GM12878 (cell line): Measurements from ENCODE around the gene DAAM1. TPM values are rescaled to one million over a fixed set of nuclear protein-coding genes. Genes with fewer than 3 reads are reported as not detected.

Experiments used
- ATAC-seq: fragments of 200-7000 bp; cut with Tn5 transposase; 3 replicates; pipeline ENCODE4 v1.9.1; 2020; ENCODE audit warnings: mild to moderate bottlenecking, moderate library complexity
- BruUV-seq: library from RNA; stranded (reverse); fragments of 400-500 nt; replicated peaks from 2 replicates; lab custom pipeline; 2021; lab: Mats Ljungman, UMichigan
- CTCF ChIA-PET: fragments of 300-600 bp; sonication (Branson Sonifier 250); formaldehyde crosslinking; extraction: SDS; loops from one replicate; lab custom pipeline; 2021; ENCODE audit warnings: inconsistent platforms; lab: Yijun Ruan, JAX
- POLR2A ChIA-PET: fragments of 350-600 bp; formaldehyde crosslinking; extraction: SDS; loops from one replicate; lab custom pipeline; 2021; ENCODE audit warnings: inconsistent platforms; lab: Charles Lee
- RAD21 ChIA-PET: fragments of 300-600 bp; sonication (Branson Sonifier 250); formaldehyde crosslinking; loops from one replicate; lab custom pipeline; 2023; ENCODE audit warnings: antibody characterized with exemption; ENCODE audit not compliant: unreplicated experiment; lab: Charles Lee
- SMC1A ChIA-PET: fragments of 300-600 bp; sonication (Branson Sonifier 250); formaldehyde crosslinking; loops from one replicate; lab custom pipeline; 2023; ENCODE audit not compliant: unreplicated experiment, uncharacterized antibody; lab: Charles Lee
- DNase-seq: peaks from one replicate; pipeline ENCODE4 v3.0.0-alpha.2; 2011; ENCODE audit warnings: low read depth, low spot score
- FAIRE-seq: peaks from 3 replicates; lab custom pipeline; 2011; peaks lifted over from hg19 to GRCh38; lab: Jason Lieb, UNC
- H2AFZ ChIP-seq: 2 replicates; pipeline ENCODE4 v1.6.0; 2011; ENCODE audit warnings: low read depth, low read length, control low read depth; ENCODE audit not compliant: control insufficient read depth
- H3K27ac ChIP-seq: 2 replicates; pipeline ENCODE4 v1.5.1; 2011; ENCODE audit warnings: control low read depth; ENCODE audit not compliant: control insufficient read depth, insufficient read depth
- H3K27me3 ChIP-seq, 2 experiments: replicated peaks in 1 of 2; 2 replicates each; pipeline versions ENCODE4 v1.6.0 to v1.6.1; 2011; ENCODE audit warnings: low read length in 1 of 2; ENCODE audit not compliant: control insufficient read depth in 2 of 2, insufficient read depth in 2 of 2
- H3K36me3 ChIP-seq, 2 experiments: 2 replicates each; pipeline ENCODE4 v1.5.1; 2011; ENCODE audit warnings: low read length in 1 of 2; ENCODE audit not compliant: control insufficient read depth in 2 of 2, insufficient read depth in 2 of 2
- H3K4me1 ChIP-seq: 2 replicates; pipeline ENCODE4 v1.6.1; 2011; ENCODE audit warnings: mild to moderate bottlenecking, low read length, moderate library complexity, mixed read lengths; ENCODE audit not compliant: control insufficient read depth, insufficient read depth
- H3K4me2 ChIP-seq: 2 replicates; pipeline ENCODE4 v1.6.0; 2011; ENCODE audit warnings: control low read depth; ENCODE audit not compliant: control insufficient read depth, insufficient read depth
- H3K4me3 ChIP-seq: fragments of 200-600 bp; sonication (generic); 2 replicates; pipeline ENCODE4 v1.5.1; 2016
- H3K79me2 ChIP-seq: 2 replicates; pipeline ENCODE4 v1.6.0; 2011; ENCODE audit warnings: low read length; ENCODE audit not compliant: control insufficient read depth, insufficient read depth
- H3K9ac ChIP-seq: 2 replicates; pipeline ENCODE4 v1.8.0; 2011; ENCODE audit warnings: low read length, control low read depth, mixed read lengths; ENCODE audit not compliant: control insufficient read depth, insufficient read depth
- H3K9me3 ChIP-seq: replicated peaks from 3 replicates; pipeline ENCODE4 v1.5.1; 2011; ENCODE audit warnings: mild to moderate bottlenecking, low read length; ENCODE audit not compliant: control insufficient read depth, insufficient read depth
- H4K20me1 ChIP-seq: 2 replicates; pipeline ENCODE4 v1.6.0; 2011; ENCODE audit not compliant: control insufficient read depth, insufficient read depth
- CEBPB ChIP-seq, 2 experiments: fragments of 150-350 bp in 1 of 2; IDR thresholded peaks; 2 replicates each; pipeline ENCODE4 v1.6.1; 2012 to 2014; ENCODE audit warnings: low read depth in 2 of 2, low read length in 2 of 2, borderline replicate concordance in 1 of 2, inconsistent platforms in 1 of 2
- ETV6 ChIP-seq, 2 experiments: fragments of 450-650 bp in 1 of 2; IDR thresholded peaks in 1 of 2; conservative IDR thresholded peaks in 1 of 2; 2 replicates each; pipeline ENCODE4 v1.6.1; 2014; ENCODE audit warnings: antibody characterized with exemption in 1 of 2, borderline replicate concordance in 1 of 2, low read depth in 1 of 2, mild to moderate bottlenecking in 1 of 2, moderate library complexity in 1 of 2
- HDGF ChIP-seq: fragments of 450-650 bp; IDR thresholded peaks from 2 replicates; pipeline ENCODE4 v1.6.1; 2016; ENCODE audit warnings: antibody characterized with exemption
- IRF5 ChIP-seq: fragments of 450-650 bp; IDR thresholded peaks from 2 replicates; pipeline ENCODE4 v1.6.1; 2017; ENCODE audit warnings: borderline replicate concordance
- NRF1 ChIP-seq: conservative IDR thresholded peaks from 2 replicates; pipeline ENCODE4 v1.6.1; 2011; ENCODE audit warnings: mild to moderate bottlenecking, low read depth, low read length, improper control_type of control experiment
- RAD21 ChIP-seq: IDR thresholded peaks from 2 replicates; pipeline ENCODE4 v1.6.1; 2011; ENCODE audit warnings: mild to moderate bottlenecking, low read depth, low read length, moderate library complexity; ENCODE audit not compliant: insufficient read depth
- SIX5 ChIP-seq: IDR thresholded peaks from 2 replicates; pipeline ENCODE4 v1.6.1; 2011; ENCODE audit warnings: mild to moderate bottlenecking, low read depth, low read length, moderate library complexity; ENCODE audit not compliant: severe bottlenecking
- ZNF24 ChIP-seq: fragments of 450-650 bp; IDR thresholded peaks from 2 replicates; pipeline ENCODE4 v1.6.1; 2017; ENCODE audit warnings: antibody characterized with exemption, mild to moderate bottlenecking
- WGBS: methylation state at CpG from one replicate; pipeline ENCODE4 v1.1.6; 2016; ENCODE audit warnings: low lambda C conversion rate; ENCODE audit not compliant: insufficient replicate concordance, insufficient coverage; ENCODE audit errors: missing lambda C conversion rate; 5-methylcytosine and 5-hydroxymethylcytosine counted together
- in situ Hi-C: fragments of 300-500 bp; cut with MboI; formaldehyde crosslinking; loops from 9 replicates; pipeline ENCODE4 v1.14.3; 2018; ENCODE audit warnings: mixed read lengths
- intact Hi-C: fragments of 100-400 bp; cut with micrococcal nuclease; formaldehyde crosslinking; loops from one replicate; pipeline ENCODE4 v1.14.2; 2022; ENCODE audit not compliant: unreplicated experiment
- polyA plus RNA-seq, 11 experiments: library from polyadenylated mRNA; depleted of rRNA in 4 of 11; unstranded in 6 of 11; stranded (reverse) in 5 of 11; fragments of >200 nt; fragmentation: Nextera tagmentation in 4 of 11; fragmentation: Illumina TruSeq in 1 of 11; extraction: Ambion mirVana in 4 of 11; extraction: Trizol in 1 of 11; gene quantifications; 1 replicate in 1 of 11; 2 replicates in 10 of 11; pipeline versions ENCODE4 v1.2.1 to v1.2.3, GENCODE V29; 2011 to 2016; ENCODE audit warnings: inconsistent platforms in 2 of 11, missing spikeins in 2 of 11, low read depth in 1 of 11
- total RNA-seq, 4 experiments: library from RNA; depleted of rRNA in 3 of 4; stranded (reverse); fragments of >200 nt in 3 of 4; fragmentation: Illumina TruSeq in 1 of 4; extraction: Trizol in 1 of 4; gene quantifications; 2 replicates each; pipeline versions ENCODE4 v1.2.1 to v1.2.3, GENCODE V29; 2013 to 2021
- TF ChIP-seq, protein P1 (sequence below): fragments of 450-650 bp; IDR thresholded peaks from 2 replicates; pipeline ENCODE4 v1.6.1; 2016; ENCODE audit warnings: mild to moderate bottlenecking

DAAM1 gene
- total and polyA plus RNA-seq, 10 of the 15 experiments (the other 5 are each of a cell fraction or from before 2014, with no cell fraction given): 13.8 to 32.4 (median 24.2) TPM

DNA sequence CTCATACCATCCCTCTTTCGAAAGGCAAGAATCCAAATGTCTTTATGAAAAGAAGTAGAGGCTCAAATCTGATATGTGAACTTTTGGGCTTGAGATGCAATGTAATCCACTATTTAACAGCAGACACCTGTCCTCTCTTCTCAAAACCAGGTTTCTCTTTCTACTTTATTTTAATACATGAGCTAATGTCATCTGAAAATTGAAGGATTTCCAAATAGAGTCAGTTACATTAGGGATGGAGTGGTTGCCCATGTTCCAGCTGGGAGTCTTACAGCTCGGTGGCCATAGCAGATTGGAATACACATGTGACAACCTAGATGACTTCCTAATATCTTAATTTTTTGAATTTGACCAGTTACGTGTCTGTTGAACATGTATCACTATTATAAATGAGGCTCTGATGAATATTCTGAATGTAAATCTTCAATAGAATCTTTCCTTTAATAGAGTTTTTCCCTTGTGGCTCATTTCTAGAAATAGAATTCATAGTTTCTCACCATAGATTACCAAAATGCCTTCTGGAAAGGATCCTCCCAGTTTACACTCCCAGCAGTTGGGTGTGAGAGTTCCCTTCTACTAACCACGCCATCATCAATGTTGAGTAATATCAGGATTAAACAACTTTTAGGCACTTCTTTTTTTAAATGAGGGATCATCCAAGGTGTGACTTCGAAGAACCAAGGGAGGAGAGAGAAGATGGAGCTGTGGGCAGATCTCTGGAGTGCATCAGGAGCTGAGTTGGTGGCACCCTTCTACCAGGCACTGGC is 227.6 kb downstream of the DAAM1 start (continued):
- no peak for TF ChIP-seq IRF5

- Histone ChIP-seq H3K4me2 (no peak overlapping the region), H3K4me3 (no peak overlapping the region), H3K4me1 (peaks cover 5% of the 10 kb centered on the region; the same call in 1 of the 2 replicates), H3K27ac (no peak overlapping the region), H4K20me1 (no peaks in the 10 kb centered on the region), H2AFZ (no peak overlapping the region), H3K36me3 (no peaks in the 10 kb centered on the region)
- DNase-seq (no peak), FAIRE-seq (no peak)
- in situ Hi-C loops: no loop called here
- CTCF ChIA-PET: no interaction called here
- SMC1A ChIA-PET: no interaction called here
- intact Hi-C loops: no loop called here
- TF ChIP-seq CEBPB (IDR thresholded peaks at IDR 0.05; ENCODE audit: borderline replicate concordance in 1 of 2, low read depth in 2 of 2, low read length in 2 of 2): no peak
- no peak for TF ChIP-seq RAD21
- no peak for TF ChIP-seq ZNF24
- TF ChIP-seq SIX5: no peak
- TF ChIP-seq, protein P1, sequence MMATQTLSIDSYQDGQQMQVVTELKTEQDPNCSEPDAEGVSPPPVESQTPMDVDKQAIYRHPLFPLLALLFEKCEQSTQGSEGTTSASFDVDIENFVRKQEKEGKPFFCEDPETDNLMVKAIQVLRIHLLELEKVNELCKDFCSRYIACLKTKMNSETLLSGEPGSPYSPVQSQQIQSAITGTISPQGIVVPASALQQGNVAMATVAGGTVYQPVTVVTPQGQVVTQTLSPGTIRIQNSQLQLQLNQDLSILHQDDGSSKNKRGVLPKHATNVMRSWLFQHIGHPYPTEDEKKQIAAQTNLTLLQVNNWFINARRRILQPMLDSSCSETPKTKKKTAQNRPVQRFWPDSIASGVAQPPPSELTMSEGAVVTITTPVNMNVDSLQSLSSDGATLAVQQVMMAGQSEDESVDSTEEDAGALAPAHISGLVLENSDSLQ: no peak
- TF ChIP-seq ETV6 (conservative IDR thresholded peaks at IDR 0.05 in 1 of 2, IDR thresholded peaks at IDR 0.05 in 1 of 2; ENCODE audit: borderline replicate concordance in 1 of 2, low read depth in 1 of 2): no peak
- no peak for TF ChIP-seq HDGF
- TF ChIP-seq NRF1: no peak
- TF ChIP-seq, all 136 proteins: peak for 0
- Histone ChIP-seq H3K27me3 (no peaks in the 10 kb centered on the region), H3K79me2 (no peaks in the 10 kb centered on the region), H3K9me3 (no peaks in the 10 kb centered on the region), H3K9ac (no peak overlapping the region)
- ChIA-PET POLR2A (no interaction called here), RAD21 (no interaction called here)
- WGBS: 73% methylated on average over 6 of the region's 6 CpGs
- no TSS peak for BruUV-seq
- no peak for ATAC-seq
Measured at GRCh38 chr14:59417311-59417710, 228.8 kb downstream of the DAAM1 start.
